Suppressor macrophage treated with lipopolysaccharide for 4 hours (primary cell): Measurements from ENCODE around the gene CFAP77.
"Not testable (repeated sequence)": the region's sequence is repeated elsewhere in the genome, so short reads cannot be mapped to it uniquely, and the experiment has no call there.

Source experiments
- DNase-seq: peaks from one replicate; pipeline ENCODE4 v3.0.0-alpha.2; 2020

Gene CFAP77

DNA sequence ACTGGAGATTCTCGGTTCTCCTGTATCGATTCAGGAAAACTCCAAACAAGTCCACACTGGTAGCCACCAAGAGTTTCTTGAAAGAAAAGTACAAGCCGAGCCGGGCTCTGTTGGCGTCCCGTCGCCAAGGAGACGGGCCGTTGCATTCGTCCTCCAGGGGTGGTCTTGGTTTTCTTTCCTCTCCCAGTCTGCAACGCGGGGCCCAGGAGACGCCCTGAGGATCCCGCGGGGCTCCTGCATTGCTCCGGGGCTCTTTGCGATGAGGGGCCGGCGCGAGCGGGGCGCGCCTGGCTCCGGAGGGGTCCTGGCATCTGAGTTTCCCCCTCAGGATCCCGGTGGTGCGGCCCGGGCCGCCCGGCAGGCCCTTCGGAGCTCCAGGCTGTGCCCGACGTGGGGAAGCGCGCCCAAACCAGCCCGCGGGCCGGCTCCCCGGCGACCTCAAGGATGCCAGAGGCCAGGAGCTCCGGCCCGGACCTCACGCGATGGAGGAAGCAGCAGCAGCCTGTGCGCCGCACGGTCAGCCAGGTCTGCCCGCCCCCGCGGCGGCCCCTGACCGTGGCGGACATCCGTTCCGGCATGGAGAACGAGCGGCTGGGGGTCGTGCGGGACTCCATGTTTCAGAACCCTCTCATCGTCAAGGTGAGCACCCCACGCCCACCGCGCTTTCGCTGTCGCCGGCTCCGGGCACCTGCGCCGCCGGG lies at the start of gene CFAP77:
CFAP77 (plus strand) TSS at position 384 of the 701 bp plus-strand sequence; CDS start at position 445, 61 bp downstream.
- peak; percentile 45 for DNase-seq

DNA sequence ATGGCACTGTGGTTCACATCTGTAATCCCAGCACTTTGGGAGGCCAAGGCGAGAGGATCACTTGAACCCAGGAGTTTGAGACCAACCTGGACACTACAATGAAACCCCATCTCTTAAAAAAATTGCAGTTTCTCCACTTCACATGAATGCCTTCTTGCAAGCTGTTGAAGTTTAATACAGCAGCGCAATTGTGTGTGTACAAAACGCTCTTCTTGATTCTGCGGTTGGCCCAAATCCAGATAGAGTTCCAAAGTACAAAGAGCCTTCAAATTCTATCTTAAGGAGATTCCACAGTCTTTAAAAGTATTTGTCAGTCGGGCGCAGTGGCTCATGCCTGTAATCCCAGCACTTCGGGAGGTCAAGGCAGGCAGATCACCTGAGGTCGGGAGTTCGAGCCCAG lies 45.9 kb upstream of the CFAP77 start:
- DNase-seq, result no peak

DNA sequence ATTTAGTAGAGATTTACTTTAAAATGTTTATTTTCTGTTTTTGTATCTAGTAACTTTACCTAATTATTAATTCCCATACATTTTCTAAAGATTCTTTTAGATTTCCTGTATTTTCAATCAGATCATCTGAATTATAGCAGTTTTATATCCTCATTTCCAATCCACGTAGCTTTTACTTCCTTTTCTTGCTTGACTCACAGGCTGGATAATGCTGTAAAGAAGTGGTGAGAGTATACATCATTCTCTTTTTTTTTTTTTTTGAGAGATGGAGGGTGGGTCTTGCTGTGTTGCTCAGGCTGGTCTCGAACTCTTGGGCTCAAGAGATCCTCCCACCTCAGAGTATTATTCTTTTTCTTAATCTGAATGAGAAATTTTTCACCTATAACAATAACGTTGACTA lies 44.0 kb upstream of the CFAP77 start:
- DNase-seq, result peak; percentile 64

DNA sequence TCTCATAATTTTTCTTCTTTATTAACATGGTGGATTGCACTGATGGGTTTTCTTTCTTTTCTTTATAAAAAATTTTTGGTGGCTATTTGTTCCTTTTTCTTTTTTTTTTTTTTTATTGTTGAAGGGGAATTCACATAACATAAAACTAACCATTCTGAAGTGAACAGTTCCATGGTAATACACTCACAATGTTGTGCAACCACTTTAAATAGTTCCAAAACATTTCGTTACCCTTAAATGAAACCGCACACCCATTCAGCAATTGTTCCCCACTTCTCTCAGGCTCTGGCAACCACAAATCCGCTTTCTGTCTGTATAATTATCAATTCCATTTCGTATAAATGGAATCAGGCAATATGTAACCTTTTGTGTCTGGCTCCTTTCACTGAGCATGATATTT lies 43.5 kb upstream of the CFAP77 start:
- peak; percentile 65 for DNase-seq

DNA sequence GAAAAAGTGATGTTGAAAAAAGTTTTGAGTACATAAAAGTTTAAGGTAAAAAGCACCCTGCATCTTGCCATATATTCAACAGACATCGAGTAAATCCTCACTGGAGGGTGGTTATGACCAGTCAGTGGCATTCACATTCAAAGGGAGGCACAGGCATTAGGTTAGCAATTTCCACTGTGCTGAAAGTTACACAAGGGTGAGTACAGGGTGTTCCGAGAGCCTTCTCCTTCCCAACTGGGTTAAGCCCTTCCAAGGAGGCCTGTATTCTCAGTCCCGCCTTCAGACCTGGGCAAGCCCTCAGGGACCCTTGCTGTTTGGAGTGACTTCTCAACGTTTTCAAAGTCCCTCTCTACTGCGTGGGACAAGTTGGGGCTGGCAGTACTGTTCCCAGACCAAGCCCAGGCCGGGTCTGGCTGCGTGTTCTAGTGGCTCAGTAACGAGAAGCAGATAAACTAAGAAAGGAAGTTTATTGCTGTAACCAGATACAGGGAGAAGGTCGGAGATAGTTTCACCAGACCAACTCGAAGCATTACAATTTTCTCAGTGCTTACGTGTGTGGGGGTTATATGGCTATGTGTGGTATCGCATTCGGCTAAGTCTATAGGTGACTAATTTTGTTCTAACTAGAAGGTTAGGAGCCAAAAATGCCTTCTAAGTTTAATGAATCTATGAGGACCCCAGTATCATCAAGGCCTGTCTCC lies 42.2 kb upstream of the CFAP77 start:
- DNase-seq, result no peak

DNA sequence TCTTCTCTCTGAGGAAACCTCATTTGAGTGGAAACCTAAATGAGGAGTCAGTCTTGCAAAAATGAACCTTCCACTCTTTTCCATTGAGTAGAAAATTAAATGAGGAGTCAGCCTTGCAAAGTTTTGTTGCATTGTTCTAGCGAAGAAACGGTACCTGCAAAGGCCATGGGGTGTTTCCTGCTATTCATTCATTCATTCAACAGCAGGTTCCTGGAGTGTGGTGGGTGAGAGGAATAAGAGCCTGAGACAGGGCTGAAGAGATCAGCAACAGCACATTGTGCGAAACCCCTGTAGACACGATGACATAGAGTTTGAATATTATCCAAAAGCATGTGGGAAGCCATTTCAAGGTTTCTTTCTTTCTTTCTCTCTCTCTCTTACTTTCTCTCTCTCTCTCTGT lies 40.6 kb upstream of the CFAP77 start:
- no peak for DNase-seq

DNA sequence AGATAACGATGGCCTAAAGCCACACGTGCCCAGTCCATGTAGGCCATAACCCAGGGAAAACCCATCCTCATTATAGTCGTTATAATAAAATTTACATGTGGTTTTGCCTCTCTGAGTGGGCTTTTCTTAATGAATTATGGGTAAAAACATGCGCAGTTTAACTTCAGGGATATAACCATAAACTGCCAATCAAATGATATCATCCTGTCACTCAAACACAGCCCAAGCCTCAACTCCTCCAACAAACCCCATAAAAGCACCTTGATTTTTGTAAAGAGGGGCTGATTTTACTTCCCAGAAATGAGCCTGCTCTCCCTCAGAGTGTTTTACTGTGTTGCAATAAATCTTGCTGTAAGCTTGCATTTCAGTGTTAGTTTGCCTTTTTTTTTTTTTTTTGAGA lies 39.4 kb upstream of the CFAP77 start:
- no peak for DNase-seq

DNA sequence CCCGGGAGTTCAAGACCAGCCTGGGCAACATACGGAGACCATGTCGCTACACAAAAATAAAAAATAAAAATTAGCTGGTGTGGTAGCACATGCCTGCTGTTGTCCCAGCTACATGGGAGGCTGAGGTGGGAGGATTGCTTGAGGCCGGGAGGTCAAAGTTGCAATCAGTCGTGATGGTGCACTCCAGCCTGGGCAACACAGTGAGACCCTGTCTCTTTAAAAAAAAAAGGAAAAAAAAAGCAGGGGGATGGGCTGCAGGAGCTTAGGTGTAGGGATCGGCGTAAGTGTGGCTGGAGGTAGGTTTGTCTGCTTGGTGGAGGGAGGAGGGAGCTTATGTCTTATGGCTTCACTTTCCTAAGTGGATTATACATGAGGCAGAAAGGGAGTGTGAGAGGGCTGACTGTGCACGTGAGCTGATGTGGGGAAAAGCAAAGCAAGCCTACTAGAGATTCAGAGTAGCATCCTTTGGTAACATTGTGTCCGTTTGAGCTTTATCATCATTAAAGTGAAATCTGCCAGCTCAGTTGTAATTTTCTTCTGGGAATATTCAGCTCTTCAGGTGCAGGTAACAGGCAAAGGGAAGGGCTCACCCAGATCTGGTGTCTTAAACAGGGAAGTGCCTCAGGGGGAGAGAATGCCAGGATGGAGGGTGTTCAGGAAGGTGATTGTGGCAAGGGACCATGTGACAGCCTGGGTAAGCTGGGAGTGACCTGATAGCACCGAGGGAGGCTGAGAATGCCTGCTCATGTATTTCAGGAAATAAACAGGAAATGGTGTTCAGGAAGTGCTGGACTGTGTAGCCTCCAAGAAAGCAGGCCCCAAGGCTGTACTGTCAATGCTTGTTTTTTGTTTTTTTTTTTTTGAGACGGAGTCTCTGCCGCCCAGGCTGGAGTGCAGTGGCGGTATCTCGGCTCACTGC lies 37.6 kb upstream of the CFAP77 start:
- DNase-seq, result peak; percentile 80

DNA sequence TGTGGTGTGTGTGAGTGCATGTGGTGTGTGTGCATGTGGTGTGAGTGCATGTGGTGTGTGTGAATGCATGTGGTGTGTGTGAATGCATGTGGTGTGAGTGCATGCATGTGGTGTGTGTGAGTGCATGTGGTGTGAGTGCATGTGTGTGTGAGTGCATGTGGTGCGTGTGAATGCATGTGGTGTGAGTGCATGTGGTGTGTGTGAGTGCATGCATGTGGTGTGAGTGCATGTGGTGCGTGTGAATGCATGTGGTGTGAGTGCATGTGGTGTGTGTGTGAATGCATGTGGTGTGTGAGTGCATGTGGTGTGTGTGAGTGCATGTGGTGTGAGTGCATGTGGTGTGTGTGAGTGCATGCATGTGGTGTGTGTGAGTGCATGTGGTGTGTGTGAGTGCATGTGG lies 32.2 kb upstream of the CFAP77 start:
- not testable (repeated sequence) for DNase-seq

DNA sequence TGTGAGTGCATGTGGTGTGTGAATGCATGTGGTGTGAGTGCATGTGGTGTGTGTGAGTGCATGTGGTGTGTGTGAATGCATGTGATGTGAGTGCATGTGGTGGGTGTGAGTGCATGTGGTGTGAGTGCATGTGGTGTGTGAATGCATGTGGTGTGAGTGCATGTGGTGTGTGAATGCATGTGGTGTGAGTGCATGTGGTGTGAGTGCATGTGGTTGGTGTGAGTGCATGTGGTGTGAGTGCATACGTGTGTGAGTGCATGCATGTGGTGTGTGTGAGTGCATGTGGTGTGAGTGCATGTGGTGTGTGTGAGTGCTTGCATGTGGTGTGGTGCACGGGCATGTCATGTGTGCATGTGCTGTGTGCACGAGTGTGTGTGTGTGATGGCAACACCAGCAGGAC lies 31.6 kb upstream of the CFAP77 start:
- not testable (repeated sequence) for DNase-seq

DNA sequence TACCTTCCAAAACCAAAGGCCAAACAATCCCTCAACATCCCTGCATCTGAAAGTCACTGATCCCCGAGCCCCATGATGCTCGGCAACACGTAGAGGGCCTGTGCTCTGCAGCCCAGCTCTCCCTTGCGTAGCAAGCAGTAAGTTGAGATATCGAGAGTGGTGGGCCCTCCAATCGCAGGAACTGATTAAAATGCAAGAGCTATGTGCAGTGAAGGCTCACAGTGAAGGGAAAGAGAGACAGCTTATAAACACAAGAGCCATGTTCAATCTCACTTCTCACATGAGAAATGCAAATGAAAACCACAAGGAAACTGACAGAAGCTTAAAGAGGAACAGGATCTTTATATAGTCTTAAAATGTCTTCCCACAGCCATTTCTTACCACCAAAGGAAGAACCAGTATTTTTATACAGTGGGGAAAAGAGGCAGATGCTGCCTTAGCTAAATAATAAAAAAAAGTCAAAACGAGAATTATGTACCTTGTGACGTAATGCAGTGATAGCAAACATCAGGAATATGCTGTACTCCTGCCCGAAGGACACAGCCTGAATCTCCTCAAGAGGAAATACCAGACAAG lies 28.0 kb upstream of the CFAP77 start:
- peak; percentile 52 for DNase-seq

DNA sequence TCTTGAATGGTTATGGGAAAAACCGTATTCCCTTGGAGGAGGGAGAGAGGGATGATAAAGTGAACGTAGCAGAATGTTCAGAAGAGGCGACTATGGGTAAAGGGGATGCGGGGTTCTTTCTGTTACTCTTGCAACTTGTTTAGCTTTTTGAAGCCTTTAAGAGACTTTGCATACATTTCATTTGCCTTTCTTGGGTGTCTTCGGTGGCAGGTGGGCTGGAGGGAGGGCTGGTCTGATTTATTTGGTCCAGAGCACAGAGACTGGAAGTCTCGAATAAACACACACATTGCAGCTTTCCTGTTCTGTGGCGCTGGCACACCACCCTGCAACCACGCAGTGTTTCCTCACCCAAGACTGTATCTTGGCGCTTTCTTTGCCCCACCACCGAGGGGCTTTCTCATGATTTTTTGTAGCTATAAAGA lies 26.5 kb upstream of the CFAP77 start:
- no peak for DNase-seq

DNA sequence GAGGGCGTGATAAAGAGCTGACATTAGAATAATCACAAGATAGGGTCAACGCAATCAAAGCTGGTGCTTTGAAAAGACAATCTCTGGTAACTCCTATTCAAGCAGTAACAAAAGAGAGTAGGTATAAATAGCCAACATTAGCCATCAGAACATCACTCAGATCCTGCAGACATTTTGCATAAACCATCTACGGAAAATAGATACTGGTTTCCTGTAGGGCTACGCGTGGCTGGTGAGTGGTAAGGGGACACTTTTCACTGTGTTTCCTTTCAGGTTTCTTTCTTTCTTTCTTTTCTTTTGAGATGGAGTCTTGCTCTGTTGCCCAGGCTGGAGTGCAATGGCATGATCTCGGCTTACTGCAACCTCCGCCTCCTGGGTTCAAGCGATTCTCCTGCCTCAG lies 25.6 kb upstream of the CFAP77 start:
- DNase-seq, result no peak

DNA sequence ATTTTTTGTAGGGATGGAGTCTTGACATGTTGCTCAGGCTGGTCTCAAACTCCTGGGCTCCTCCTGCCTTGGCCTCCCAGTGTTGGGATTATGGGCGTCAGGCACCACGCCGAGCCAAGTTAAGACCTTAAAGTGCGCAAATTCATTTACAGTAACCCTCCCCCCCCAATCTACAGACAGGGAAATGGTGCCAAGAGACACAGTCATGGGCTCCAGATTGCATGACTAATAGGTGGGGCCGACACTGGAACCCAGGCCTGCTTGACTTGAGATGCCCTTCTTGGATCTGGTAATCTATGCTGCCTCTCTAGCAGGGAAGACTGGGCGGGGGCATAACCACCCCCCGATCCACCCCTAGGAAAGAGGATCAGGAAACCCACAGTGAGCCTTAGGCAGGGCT lies 22.9 kb upstream of the CFAP77 start:
- DNase-seq, result no peak

DNA sequence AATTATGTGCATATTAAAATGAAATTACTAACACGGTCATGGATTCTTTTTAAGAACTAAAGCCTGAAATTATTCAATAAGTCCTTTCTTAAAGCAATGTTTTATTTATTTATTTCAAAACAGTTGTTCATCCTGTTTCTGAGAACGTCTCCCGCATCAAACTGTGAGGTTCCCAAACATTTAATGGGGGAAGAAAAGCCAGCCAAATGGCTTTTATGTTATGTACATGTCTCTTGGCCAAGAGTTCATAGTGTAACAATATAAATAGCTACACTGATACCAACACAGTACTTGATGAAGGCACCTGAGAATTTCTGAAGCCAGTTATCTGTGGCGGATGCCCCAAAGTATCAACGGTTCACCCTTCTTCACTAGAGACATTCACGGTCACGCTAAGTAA lies 19.0 kb upstream of the CFAP77 start:
- no peak for DNase-seq

DNA sequence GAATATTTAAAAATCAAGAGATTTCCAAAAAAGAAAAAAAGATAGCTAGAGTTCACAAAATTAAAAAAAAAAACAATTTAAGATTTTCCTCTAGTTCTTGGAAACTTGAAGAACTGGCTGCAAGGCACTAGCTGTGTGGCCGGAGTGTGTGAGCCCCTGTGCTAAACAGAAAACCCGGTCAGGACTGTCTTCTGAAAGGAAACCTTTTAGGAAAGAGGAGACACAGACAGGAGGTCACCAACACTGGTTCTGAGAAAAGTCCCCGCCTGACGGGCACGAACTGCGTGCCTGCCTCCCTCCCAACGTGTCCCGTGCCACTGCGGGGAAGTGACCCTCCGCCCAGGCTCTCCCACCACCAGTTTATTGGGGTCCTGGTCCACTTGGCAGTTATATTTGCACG lies 18.6 kb upstream of the CFAP77 start:
- no peak for DNase-seq

DNA sequence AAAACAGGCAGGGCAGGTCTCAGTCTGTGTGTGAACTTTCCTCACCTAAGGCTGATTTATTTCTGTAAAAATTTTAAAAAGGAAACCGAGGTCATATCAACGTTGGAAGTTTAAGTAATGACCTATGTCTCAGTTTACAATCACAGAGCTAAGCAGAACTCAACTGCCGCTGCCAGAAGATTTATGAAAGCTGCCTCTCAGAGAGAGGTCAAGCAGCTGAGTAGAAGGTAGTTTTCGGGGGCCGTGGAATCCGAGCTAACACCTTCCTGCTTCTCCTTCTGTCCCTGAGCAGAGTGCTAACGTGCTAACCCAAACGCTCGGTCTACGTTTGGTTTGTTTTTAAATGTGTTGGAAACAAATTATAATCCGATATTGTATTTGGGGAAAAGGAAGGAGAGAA lies 14.5 kb upstream of the CFAP77 start:
- DNase-seq, result no peak

DNA sequence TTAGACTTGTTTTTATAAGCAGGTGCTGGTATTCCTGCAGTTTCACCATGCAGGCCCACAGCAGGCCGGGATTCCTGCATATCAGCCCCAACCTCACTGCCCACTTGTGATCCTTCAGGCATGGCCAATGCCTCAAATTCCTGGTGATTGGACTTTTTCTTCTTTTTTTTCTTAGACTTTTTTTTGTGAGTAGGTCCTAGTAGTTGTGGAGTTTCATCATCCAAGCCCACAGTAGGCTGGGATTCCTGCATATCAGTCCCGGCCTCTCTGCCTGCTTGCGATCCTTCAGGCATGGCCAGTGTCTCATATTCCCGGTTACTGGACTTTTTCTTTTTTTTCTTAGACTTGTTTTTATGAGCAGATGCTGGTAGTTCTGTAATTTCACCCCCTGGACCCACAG lies 8.2 kb upstream of the CFAP77 start:
- no peak for DNase-seq

DNA sequence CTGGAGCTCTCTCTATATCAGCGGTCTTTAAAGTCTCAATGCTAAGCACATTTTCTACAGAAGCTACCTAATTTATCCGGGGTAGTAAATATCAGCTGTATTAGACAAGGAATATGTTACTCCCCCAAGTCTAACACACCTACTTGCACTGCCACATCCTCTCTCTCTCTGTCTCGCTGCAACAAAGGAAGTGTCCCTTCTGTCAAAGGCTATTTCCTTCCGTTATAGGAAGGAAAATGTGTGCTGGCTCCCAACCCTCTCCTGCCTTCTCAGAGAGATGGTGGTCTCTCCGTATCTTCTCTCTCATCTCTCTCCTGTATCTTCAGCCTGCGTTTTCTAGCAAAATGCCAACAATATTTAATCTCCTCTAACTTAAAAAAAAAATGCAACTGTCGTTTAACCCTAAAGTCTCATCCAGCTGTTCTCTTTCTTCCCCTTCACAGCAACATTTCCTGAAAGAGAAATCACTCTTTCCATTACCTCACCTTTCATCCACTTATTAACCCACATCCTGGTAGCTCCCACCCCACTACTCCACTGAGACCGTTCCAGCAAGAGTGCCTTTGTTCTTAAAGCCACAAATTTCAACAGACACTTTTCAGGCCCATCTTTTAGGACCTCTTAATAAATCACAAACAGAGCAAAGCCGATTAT lies 5.7 kb upstream of the CFAP77 start:
- no peak for DNase-seq

DNA sequence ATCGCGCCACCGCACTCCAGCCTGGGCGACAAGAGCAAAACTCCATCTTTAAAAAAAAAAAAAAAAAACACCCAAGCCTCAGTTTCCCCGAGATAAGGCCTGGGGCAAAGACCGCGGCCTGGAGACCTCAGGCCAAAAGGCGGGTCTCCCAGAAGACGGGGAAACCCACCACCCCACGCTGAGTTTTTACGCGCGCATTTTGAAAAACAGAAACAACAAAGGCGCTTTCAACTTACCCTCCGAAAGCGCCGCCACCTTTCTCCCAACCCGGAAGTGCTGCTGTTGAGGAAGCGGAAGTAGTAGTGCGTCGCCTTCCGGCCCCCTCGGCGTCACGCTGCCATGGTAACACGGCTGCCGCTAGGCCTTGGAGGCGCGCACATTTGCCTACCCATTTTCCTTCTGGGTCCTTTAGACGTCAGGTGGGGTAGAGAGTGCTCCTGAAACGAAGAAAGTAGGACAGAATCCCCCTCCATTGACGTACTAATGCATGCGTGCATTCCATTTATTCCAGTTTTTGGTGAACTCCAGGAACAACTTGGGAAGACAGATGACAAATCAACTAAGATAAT lies 3.4 kb upstream of the CFAP77 start, which contains the start of gene TTF1:
TTF1 (minus strand) TSS at position 287 of the 569 bp plus-strand sequence. CDS start 4,019 bp downstream, outside the sequence.
- DNase-seq, result peak; percentile 96

DNA sequence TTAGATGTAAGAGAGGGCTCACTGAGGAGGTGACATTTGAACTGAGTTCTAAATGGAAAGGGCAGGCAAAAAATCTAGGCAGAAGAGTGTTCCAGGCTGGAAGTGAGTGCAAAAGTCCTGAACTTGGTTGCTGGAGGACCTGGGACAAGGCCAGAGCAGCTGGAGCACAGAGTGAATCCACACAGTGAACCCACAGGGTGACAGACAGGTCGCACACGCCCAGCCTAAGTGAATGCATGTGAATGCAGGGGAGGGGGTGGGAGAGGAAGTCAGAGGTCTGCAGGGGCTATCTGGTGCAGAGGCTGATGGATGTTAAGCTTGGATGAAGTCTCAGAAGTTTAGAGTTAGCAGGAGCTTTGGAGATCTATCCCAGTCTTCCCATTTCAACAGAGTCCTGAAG lies 2.8 kb upstream of the CFAP77 start:
- no peak for DNase-seq

DNA sequence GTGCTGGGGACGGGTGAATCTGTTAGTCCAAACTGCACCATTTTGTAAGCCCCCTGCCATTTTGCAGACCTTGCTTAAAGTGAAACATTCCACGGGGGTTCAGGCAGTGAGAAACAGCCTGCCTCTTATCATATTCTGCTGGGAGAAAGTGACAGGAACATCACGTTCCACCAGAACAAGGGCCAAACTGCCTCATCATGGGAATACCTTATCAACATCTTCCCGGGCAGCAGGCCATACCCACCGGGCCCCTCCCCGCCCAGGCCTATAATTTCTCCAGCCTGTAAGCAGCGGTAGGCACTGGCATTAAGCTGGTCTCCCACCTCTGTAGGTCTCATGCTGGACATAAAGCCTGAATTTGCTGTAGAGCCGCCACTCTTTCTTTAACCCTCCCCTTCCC lies 1.5 kb upstream of the CFAP77 start:
- DNase-seq, result no peak
